Skeletal muscle tissue (tissue), 4 donors: ENCODE measurements around the gene INCA1. TPM values are rescaled to one million over a fixed set of nuclear protein-coding genes. Genes with fewer than 3 reads are reported as not detected.
"Not testable (repeated sequence)": the region's sequence is repeated elsewhere in the genome, so short reads cannot be mapped to it uniquely, and the experiment has no call there.

ENCODE experiments used
- H3K27ac ChIP-seq: one replicate; pipeline ENCODE4 v1.7.0; 2013; ENCODE audit warnings: mild to moderate bottlenecking, low read depth, low read length, inconsistent platforms
- H3K27me3 ChIP-seq, 3 donors: one replicate each; pipeline ENCODE4 v1.7.0; 2013; ENCODE audit warnings: low read length in 3 of 3; ENCODE audit not compliant: control insufficient read depth in 3 of 3, insufficient read depth in 3 of 3
- H3K36me3 ChIP-seq, 3 donors: one replicate each; pipeline ENCODE4 v1.7.0; 2013; ENCODE audit warnings: low read length in 3 of 3; ENCODE audit not compliant: control insufficient read depth in 3 of 3, insufficient read depth in 3 of 3
- H3K4me1 ChIP-seq, 3 donors: one replicate each; pipeline ENCODE4 v1.7.0; 2013; ENCODE audit warnings: low read length in 3 of 3, mild to moderate bottlenecking in 3 of 3; ENCODE audit not compliant: control insufficient read depth in 3 of 3, insufficient read depth in 3 of 3
- H3K4me3 ChIP-seq, 3 donors: one replicate each; pipeline ENCODE4 v1.7.0; 2013; ENCODE audit warnings: low read length in 3 of 3
- H3K9ac ChIP-seq, 3 donors: one replicate each; pipeline ENCODE4 v1.7.0; 2013; ENCODE audit warnings: low read length in 3 of 3, mild to moderate bottlenecking in 3 of 3, moderate library complexity in 2 of 3, low read depth in 1 of 3
- H3K9me3 ChIP-seq, 3 donors: one replicate each; pipeline ENCODE4 v1.7.0; 2013; ENCODE audit warnings: low read length in 3 of 3; ENCODE audit not compliant: control insufficient read depth in 3 of 3
- total RNA-seq: library from RNA; depleted of rRNA; stranded (reverse); fragments of >200 nt; gene quantifications from one replicate; pipeline ENCODE4 v1.2.3, GENCODE V29; 2014
- donor health status: Osteomylitis.

INCA1 gene
- total RNA-seq, 1 donor from 2014 or later: not detected

- Histone ChIP-seq H3K4me1 (peaks cover 0 to 5% (median 3%) of the 10 kb centered on the region in 3 donors), H3K4me3 (no peak overlapping the region), H3K36me3 (no peaks in the 10 kb centered on the region), H3K27ac (no peak overlapping the region), H3K27me3 (peaks cover 8 to 11% (median 9%) of the 10 kb centered on the region in 3 donors), H3K9me3 (no peaks in the 10 kb centered on the region), H3K9ac (no peak overlapping the region)
Measured at GRCh38 chr17:5032865-5033264, 35.5 kb upstream of the INCA1 start.

GRCh38 chr17:5031365-5032082 is 34.2 kb upstream of the INCA1 start:
- Histone ChIP-seq H3K4me1 (peaks cover 0 to 5% (median 3%) of the 10 kb centered on the region in 3 donors), H3K4me3 (peak overlapping the region; percentile 42 to 61 (median 44)), H3K9me3 (no peaks in the 10 kb centered on the region), H3K27ac (no peak overlapping the region), H3K9ac (peak overlapping the region in 1 of 3 donors; percentile 17), H3K36me3 (no peaks in the 10 kb centered on the region), H3K27me3 (peaks cover 8 to 11% (median 9%) of the 10 kb centered on the region in 3 donors)

GRCh38 chr17:5030168-5030567 is 32.8 kb upstream of the INCA1 start:
- H3K36me3 ChIP-seq, H3K27me3 ChIP-seq, H3K27ac ChIP-seq, H3K4me1 ChIP-seq, H3K9me3 ChIP-seq, H3K4me3 ChIP-seq, H3K9ac ChIP-seq: not testable (repeated sequence)

- no peaks in the 10 kb centered on the region for H3K27me3 ChIP-seq
- H3K36me3 ChIP-seq: peaks cover 3 to 14% (median 3%) of the 10 kb centered on the region in 3 donors
- H3K27ac ChIP-seq: no peak overlapping the region
- no peak overlapping the region for H3K4me3 ChIP-seq
- H3K9me3 ChIP-seq: no peaks in the 10 kb centered on the region
- H3K9ac ChIP-seq: no peak overlapping the region
- peaks cover 0 to 7% (median 3%) of the 10 kb centered on the region in 3 donors for H3K4me1 ChIP-seq
Measured at GRCh38 chr17:5027916-5028315, 30.6 kb upstream of the INCA1 start.

- H3K4me1 ChIP-seq: peaks cover 0 to 7% (median 3%) of the 10 kb centered on the region in 3 donors
- no peak overlapping the region for H3K27ac ChIP-seq
- H3K4me3 ChIP-seq: no peak overlapping the region
- no peak overlapping the region for H3K9ac ChIP-seq
- H3K9me3 ChIP-seq: no peaks in the 10 kb centered on the region
- H3K36me3 ChIP-seq: peaks cover 6 to 20% (median 8%) of the 10 kb centered on the region in 3 donors
- H3K27me3 ChIP-seq: no peaks in the 10 kb centered on the region
Measured at GRCh38 chr17:5027299-5027698, 30.0 kb upstream of the INCA1 start.

GRCh38 chr17:5024604-5025003 is 27.3 kb upstream of the INCA1 start:
- no peaks in the 10 kb centered on the region for H3K9me3 ChIP-seq
- H3K27me3 ChIP-seq: no peaks in the 10 kb centered on the region
- H3K4me3 ChIP-seq: no peak overlapping the region
- H3K4me1 ChIP-seq: peaks cover 0 to 4% (median 2%) of the 10 kb centered on the region in 3 donors
- H3K9ac ChIP-seq: no peak overlapping the region
- H3K36me3 ChIP-seq: peaks cover 31 to 45% (median 33%) of the 10 kb centered on the region in 3 donors
- no peak overlapping the region for H3K27ac ChIP-seq

GRCh38 chr17:5023588-5024147 is 26.3 kb upstream of the INCA1 start:
- Histone ChIP-seq H3K9ac (no peak overlapping the region), H3K27me3 (no peaks in the 10 kb centered on the region), H3K36me3 (peaks cover 36 to 52% (median 41%) of the 10 kb centered on the region in 3 donors)

GRCh38 chr17:5022171-5022711 is 24.9 kb upstream of the INCA1 start:
- peaks cover 0 to 4% (median 2%) of the 10 kb centered on the region in 3 donors for H3K4me1 ChIP-seq
- H3K27ac ChIP-seq: no peak overlapping the region
- no peak overlapping the region for H3K4me3 ChIP-seq
- no peak overlapping the region for H3K9ac ChIP-seq
- H3K36me3 ChIP-seq: peaks cover 41 to 59% (median 49%) of the 10 kb centered on the region in 3 donors
- no peaks in the 10 kb centered on the region for H3K9me3 ChIP-seq
- H3K27me3 ChIP-seq: no peaks in the 10 kb centered on the region

More at GRCh38 chr17:5023588-5024147, 26.3 kb upstream of the INCA1 start:
- H3K9me3 ChIP-seq: no peaks in the 10 kb centered on the region
- H3K4me1 ChIP-seq: peaks cover 0 to 4% (median 2%) of the 10 kb centered on the region in 3 donors
- no peak overlapping the region for H3K4me3 ChIP-seq
- no peak overlapping the region for H3K27ac ChIP-seq

GRCh38 chr17:5020502-5021023 is 23.2 kb upstream of the INCA1 start:
- Histone ChIP-seq H3K4me1 (peaks cover 0 to 2% (median 0%) of the 10 kb centered on the region in 3 donors), H3K9me3 (no peaks in the 10 kb centered on the region), H3K27me3 (no peaks in the 10 kb centered on the region), H3K27ac (no peak overlapping the region), H3K4me3 (no peak overlapping the region), H3K9ac (no peak overlapping the region), H3K36me3 (peaks cover 49 to 65% (median 58%) of the 10 kb centered on the region in 3 donors)
